Kidney (tissue), 14 donors: ENCODE results near the gene PF4V1. TPM values are rescaled to one million over a fixed set of nuclear protein-coding genes. Genes with fewer than 3 reads are reported as not detected.

Experiments used
- DNase-seq, 5 donors: peaks; one replicate each; pipeline ENCODE4 v3.0.0-alpha.2; 2013 to 2020
- FAIRE-seq: peaks from 2 replicates; lab custom pipeline; 2012; peaks lifted over from hg19 to GRCh38; lab: Jason Lieb, UNC
- H3K27ac ChIP-seq, 2 donors: one replicate each; pipeline ENCODE4 v1.7.0; 2013; ENCODE audit warnings: low read depth in 2 of 2, low read length in 2 of 2, inconsistent platforms in 1 of 2
- H3K27me3 ChIP-seq: one replicate; pipeline ENCODE4 v1.7.1; 2013; ENCODE audit warnings: low read length, inconsistent platforms; ENCODE audit not compliant: control insufficient read depth, insufficient read depth
- H3K36me3 ChIP-seq, 3 donors: one replicate each; pipeline versions ENCODE4 v1.7.0 to v1.7.1; 2013; ENCODE audit warnings: low read length in 3 of 3, control low read depth in 1 of 3, inconsistent platforms in 1 of 3; ENCODE audit not compliant: insufficient read depth in 3 of 3, control insufficient read depth in 2 of 3
- H3K4me1 ChIP-seq, 3 donors: one replicate each; pipeline versions ENCODE4 v1.7.0 to v1.7.1; 2013; ENCODE audit warnings: low read length in 3 of 3, inconsistent platforms in 1 of 3, low read depth in 1 of 3; ENCODE audit not compliant: control insufficient read depth in 2 of 3, insufficient read depth in 2 of 3
- H3K4me3 ChIP-seq, 3 donors: one replicate each; pipeline versions ENCODE4 v1.7.0 to v1.8.1; 2013; ENCODE audit warnings: low read length in 3 of 3, control low read depth in 1 of 3, inconsistent platforms in 1 of 3
- H3K9ac ChIP-seq, 3 donors: one replicate each; pipeline versions ENCODE4 v1.7.0 to v1.7.1; 2013; ENCODE audit warnings: low read length in 3 of 3, control low read depth in 1 of 3, inconsistent platforms in 1 of 3
- H3K9me3 ChIP-seq, 3 donors: one replicate each; pipeline versions ENCODE4 v1.7.0 to v1.7.1; 2013; ENCODE audit warnings: low read length in 3 of 3, control low read depth in 1 of 3, inconsistent platforms in 1 of 3; ENCODE audit not compliant: control insufficient read depth in 2 of 3, insufficient read depth in 1 of 3
- CTCF ChIP-seq: IDR thresholded peaks from 3 replicates; pipeline ENCODE4 v1.5.1; 2012; ENCODE audit warnings: mild to moderate bottlenecking, moderate library complexity, borderline replicate concordance; ENCODE audit not compliant: insufficient read depth; ENCODE audit errors: extremely low read depth
- intact Hi-C: fragments of 100-400 bp; cut with DNase I; formaldehyde crosslinking; loops from one replicate; pipeline ENCODE4 v1.11.1; 2022
- polyA plus RNA-seq: library from polyadenylated mRNA; stranded (reverse); fragments of 350-450 nt; fragmentation: Illumina TruSeq; extraction: RNeasy Lipid Tissue Mini Kit (QIAGEN cat#74804); gene quantifications from one replicate; pipeline ENCODE4 v1.2.3, GENCODE V29; 2014; ENCODE audit warnings: low read depth, low replicate concordance; ENCODE audit not compliant: insufficient read depth
- total RNA-seq: library from RNA; stranded (reverse); fragmentation: NEBNext Ultra II Directional; extraction: Animal tissue kit (Norgen Biotek cat#: 25700); gene quantifications from one replicate; pipeline ENCODE4 v1.2.1, GENCODE V29; 2021
- donor health status: control.
- donor health status: control.
- donor health status: control.
- donor health status: control.
- donor health status: control.
- donor health status: DM: yes; HTN: yes; CAD: no.
- donor health status: Normal renal cell carcinoma (clear cell type).

PF4V1 gene
- total and polyA plus RNA-seq, 2 donors from 2014 or later, result 1.0 TPM; not detected in 1

- FAIRE-seq (no peak), DNase-seq (no peak)
- H3K4me1 ChIP-seq, result no peaks in the 10 kb centered on the region
- no peaks in the 10 kb centered on the region for H3K27me3 ChIP-seq
- no peaks in the 10 kb centered on the region for H3K36me3 ChIP-seq
- H3K27ac ChIP-seq, result no peak overlapping the region
- no peaks in the 10 kb centered on the region for H3K9me3 ChIP-seq
- no peak overlapping the region for H3K4me3 ChIP-seq
- no peak for TF ChIP-seq CTCF
- intact Hi-C loops, result no loop called here
- H3K9ac ChIP-seq, result no peak overlapping the region
These were observed 22.3 kb downstream of the PF4V1 start for GRCh38 chr4:73875401-73875800.

GRCh38 chr4:73883306-73883705, 30.2 kb downstream of the PF4V1 start:
- no peak overlapping the region for H3K27ac ChIP-seq
- no peak overlapping the region for H3K4me3 ChIP-seq
- FAIRE-seq, result no peak
- TF ChIP-seq CTCF, result no peak
- H3K4me1 ChIP-seq, result no peaks in the 10 kb centered on the region
- no peak overlapping the region for H3K9ac ChIP-seq
- H3K27me3 ChIP-seq, result no peaks in the 10 kb centered on the region
- H3K36me3 ChIP-seq, result no peaks in the 10 kb centered on the region
- no peaks in the 10 kb centered on the region for H3K9me3 ChIP-seq
- intact Hi-C loops, result no loop called here
- DNase-seq, result no peak

- H3K36me3 ChIP-seq, result no peaks in the 10 kb centered on the region
- H3K27me3 ChIP-seq, result no peaks in the 10 kb centered on the region
- FAIRE-seq (no peak), DNase-seq (no peak)
- H3K27ac ChIP-seq, result no peak overlapping the region
- intact Hi-C loops, result no loop called here
- H3K4me1 ChIP-seq, result no peaks in the 10 kb centered on the region
- no peak for TF ChIP-seq CTCF
- no peak overlapping the region for H3K4me3 ChIP-seq
- no peak overlapping the region for H3K9ac ChIP-seq
- no peaks in the 10 kb centered on the region for H3K9me3 ChIP-seq
These were observed 32.6 kb downstream of the PF4V1 start for GRCh38 chr4:73885574-73886267.

GRCh38 chr4:73891326-73891725, 38.2 kb downstream of the PF4V1 start:
- no peaks in the 10 kb centered on the region for H3K9me3 ChIP-seq
- no peaks in the 10 kb centered on the region for H3K4me1 ChIP-seq
- H3K36me3 ChIP-seq, result no peaks in the 10 kb centered on the region
- DNase-seq (no peak), FAIRE-seq (no peak)
- H3K4me3 ChIP-seq, result no peak overlapping the region
- TF ChIP-seq CTCF, result no peak
- H3K27ac ChIP-seq, result no peak overlapping the region
- no peak overlapping the region for H3K9ac ChIP-seq
- H3K27me3 ChIP-seq, result no peaks in the 10 kb centered on the region
- intact Hi-C loops, result no loop called here
